ENCODE data around the gene CFAP299. TPM values are rescaled to one million over a fixed set of nuclear protein-coding genes. Genes with fewer than 3 reads are reported as not detected.

CFAP299 gene
- total RNA-seq, 1 experiment from 2014 or later = not detected

DNA sequence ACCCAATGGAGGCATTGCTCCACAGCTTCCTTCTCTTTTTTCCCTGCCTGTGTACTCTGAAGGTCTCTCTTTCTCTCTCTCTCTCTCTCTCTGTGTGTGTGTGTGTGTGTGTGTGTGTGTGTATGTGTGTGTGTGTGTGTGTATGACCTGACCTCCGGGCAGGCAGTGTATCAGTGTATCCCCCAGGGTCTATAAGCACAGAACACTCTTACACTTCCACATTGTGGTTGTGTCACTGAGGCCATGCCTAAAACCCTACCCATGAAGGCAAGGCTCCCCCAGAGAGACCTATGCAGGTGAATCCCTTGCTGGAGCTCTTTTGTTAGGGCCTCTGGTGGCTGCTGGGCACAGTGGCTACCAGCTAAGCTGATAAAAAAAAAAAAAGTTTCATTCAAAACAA, 394.6 kb downstream of the CFAP299 start:
- DNase-seq (ENCODE audit: low spot score) = no peak
- Histone ChIP-seq H3K36me3 (ENCODE audit: insufficient read depth, low read length, poor library complexity, severe bottlenecking) (no peaks in the 10 kb centered on the region), H3K27ac (ENCODE audit: low read depth, low read length, poor library complexity, severe bottlenecking) (no peak overlapping the region), H3K27me3 (replicated peaks; ENCODE audit: insufficient read depth, low read depth, low read length, poor library complexity) (no peaks in the 10 kb centered on the region), H3K9me3 (ENCODE audit: low read depth, low read length, poor library complexity, severe bottlenecking) (no peaks in the 10 kb centered on the region), H3K4me3 (ENCODE audit: low read depth, low read length, poor library complexity, severe bottlenecking) (no peak overlapping the region), H3K4me1 (ENCODE audit: insufficient read depth, low read length, poor library complexity, severe bottlenecking) (no peaks in the 10 kb centered on the region)
- POLR2A ChIA-PET (ENCODE audit: low non-redundant PET) = no interaction called here
- intact Hi-C loops (cut with micrococcal nuclease; ENCODE audit: unreplicated experiment) = no loop called here
- TF ChIP-seq EZH2 (IDR thresholded peaks at IDR 0.05; ENCODE audit: borderline replicate concordance, low read depth, low read length, poor library complexity, severe bottlenecking) (no peak), CTCF (conservative IDR thresholded peaks at IDR 0.05; ENCODE audit: low read depth, low read length) (no peak)
- CTCF ChIA-PET = no interaction called here
- no TSS peak for BruUV-seq (replicated peaks)

- Histone ChIP-seq H3K27me3 (replicated peaks; ENCODE audit: insufficient read depth, low read depth, low read length, poor library complexity) (no peaks in the 10 kb centered on the region), H3K9me3 (ENCODE audit: low read depth, low read length, poor library complexity, severe bottlenecking) (no peaks in the 10 kb centered on the region), H3K4me3 (ENCODE audit: low read depth, low read length, poor library complexity, severe bottlenecking) (no peak overlapping the region), H3K36me3 (ENCODE audit: insufficient read depth, low read length, poor library complexity, severe bottlenecking) (no peaks in the 10 kb centered on the region), H3K27ac (ENCODE audit: low read depth, low read length, poor library complexity, severe bottlenecking) (no peak overlapping the region), H3K4me1 (ENCODE audit: insufficient read depth, low read length, poor library complexity, severe bottlenecking) (no peaks in the 10 kb centered on the region)
- POLR2A ChIA-PET (ENCODE audit: low non-redundant PET) = no interaction called here
- BruUV-seq (replicated peaks) = no TSS peak
- CTCF ChIA-PET = no interaction called here
- TF ChIP-seq CTCF (conservative IDR thresholded peaks at IDR 0.05; ENCODE audit: low read depth, low read length) (no peak), EZH2 (IDR thresholded peaks at IDR 0.05; ENCODE audit: borderline replicate concordance, low read depth, low read length, poor library complexity, severe bottlenecking) (no peak)
- no peak for DNase-seq (ENCODE audit: low spot score)
- intact Hi-C loops (cut with micrococcal nuclease; ENCODE audit: unreplicated experiment) = no loop called here
These were observed 395.9 kb downstream of the CFAP299 start for GRCh38 chr4:80731436-80731835.

- no peak overlapping the region for H3K27ac ChIP-seq (ENCODE audit: low read depth, low read length, poor library complexity, severe bottlenecking)
- intact Hi-C loops (cut with micrococcal nuclease; ENCODE audit: unreplicated experiment) = no loop called here
- ChIA-PET POLR2A (ENCODE audit: low non-redundant PET) (no interaction called here), CTCF (no interaction called here)
- H3K4me1 ChIP-seq (ENCODE audit: insufficient read depth, low read length, poor library complexity, severe bottlenecking) = no peaks in the 10 kb centered on the region
- no peaks in the 10 kb centered on the region for H3K36me3 ChIP-seq (ENCODE audit: insufficient read depth, low read length, poor library complexity, severe bottlenecking)
- DNase-seq (ENCODE audit: low spot score) = no peak
- TF ChIP-seq EZH2 (IDR thresholded peaks at IDR 0.05; ENCODE audit: borderline replicate concordance, low read depth, low read length, poor library complexity, severe bottlenecking) = no peak
- TF ChIP-seq CTCF (conservative IDR thresholded peaks at IDR 0.05; ENCODE audit: low read depth, low read length) = no peak
- H3K27me3 ChIP-seq (replicated peaks; ENCODE audit: insufficient read depth, low read depth, low read length, poor library complexity) = no peaks in the 10 kb centered on the region
- H3K9me3 ChIP-seq (ENCODE audit: low read depth, low read length, poor library complexity, severe bottlenecking) = no peaks in the 10 kb centered on the region
- no peak overlapping the region for H3K4me3 ChIP-seq (ENCODE audit: low read depth, low read length, poor library complexity, severe bottlenecking)
- BruUV-seq (replicated peaks) = no TSS peak
These were observed 396.5 kb downstream of the CFAP299 start for GRCh38 chr4:80732010-80732409.
